ENCODE results near the gene CKAP4.
"Not testable (repeated sequence)": the region's sequence is repeated elsewhere in the genome, so short reads cannot be mapped to it uniquely, and the experiment has no call there.

Gene CKAP4

DNA sequence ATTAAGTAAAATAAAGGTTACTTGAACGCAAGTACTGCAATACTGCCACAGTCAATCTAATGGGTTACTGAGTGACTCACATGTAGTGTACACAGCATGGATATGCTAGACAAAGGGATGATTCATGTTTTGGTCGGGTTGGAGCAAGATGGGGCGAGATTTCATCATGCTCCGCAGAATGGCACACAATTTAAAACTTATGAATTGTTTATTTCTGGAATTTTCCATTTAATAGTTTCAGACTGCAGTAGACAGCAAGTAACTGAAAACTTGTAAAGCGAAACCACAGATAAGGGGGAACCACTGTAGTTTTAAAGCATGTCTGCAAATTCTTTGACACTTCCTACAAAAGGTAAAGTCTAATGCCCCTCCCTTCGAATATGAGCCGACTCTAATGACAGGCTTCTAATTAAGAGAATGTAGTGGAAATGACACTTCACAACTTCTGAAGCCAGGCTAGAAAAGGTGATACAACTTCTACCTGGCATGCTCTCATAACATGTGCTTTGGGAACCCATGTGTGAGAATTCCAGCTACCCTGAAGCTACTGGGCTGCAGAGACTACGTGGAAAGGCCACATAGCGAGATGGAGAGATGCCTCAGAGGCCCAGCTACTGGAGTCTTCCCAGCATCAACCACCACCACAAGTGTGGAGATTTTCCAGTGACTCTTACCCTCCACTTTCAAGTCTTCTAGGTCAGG is 40.8 kb upstream of the CKAP4 start:
- Histone ChIP-seq H3K4me3 (ENCODE audit: insufficient read depth, low read length, poor library complexity, severe bottlenecking) (no peak overlapping the region), H3K9me2 (replicated peaks; ENCODE audit: insufficient read depth, low read length) (no peaks in the 10 kb centered on the region), H4K20me1 (ENCODE audit: low read depth, low read length) (no peaks in the 10 kb centered on the region), H3K27me3 (ENCODE audit: low read length) (no peaks in the 10 kb centered on the region; the same call in 1 of the 2 replicates), H3F3A (ENCODE audit: insufficient read depth) (no peaks in the 10 kb centered on the region), H3K9me3 (ENCODE audit: insufficient read depth, low read length) (no peaks in the 10 kb centered on the region), H3K79me2 (ENCODE audit: insufficient read depth, low read length) (no peaks in the 10 kb centered on the region), H3K9ac (ENCODE audit: low read length) (no peak overlapping the region), H3K36me3 (ENCODE audit: low read length) (no peaks in the 10 kb centered on the region), H3K27ac (ENCODE audit: low read depth, low read length) (no peak overlapping the region), H3K4me2 (ENCODE audit: low read depth, low read length, poor library complexity, severe bottlenecking) (no peak overlapping the region), H2AFZ (ENCODE audit: low read depth, low read length, severe bottlenecking) (no peak overlapping the region)
- TF ChIP-seq EZH2phosphoT487 (conservative IDR thresholded peaks at IDR 0.05; ENCODE audit: low read length) = no peak
- TF ChIP-seq, protein P1, sequence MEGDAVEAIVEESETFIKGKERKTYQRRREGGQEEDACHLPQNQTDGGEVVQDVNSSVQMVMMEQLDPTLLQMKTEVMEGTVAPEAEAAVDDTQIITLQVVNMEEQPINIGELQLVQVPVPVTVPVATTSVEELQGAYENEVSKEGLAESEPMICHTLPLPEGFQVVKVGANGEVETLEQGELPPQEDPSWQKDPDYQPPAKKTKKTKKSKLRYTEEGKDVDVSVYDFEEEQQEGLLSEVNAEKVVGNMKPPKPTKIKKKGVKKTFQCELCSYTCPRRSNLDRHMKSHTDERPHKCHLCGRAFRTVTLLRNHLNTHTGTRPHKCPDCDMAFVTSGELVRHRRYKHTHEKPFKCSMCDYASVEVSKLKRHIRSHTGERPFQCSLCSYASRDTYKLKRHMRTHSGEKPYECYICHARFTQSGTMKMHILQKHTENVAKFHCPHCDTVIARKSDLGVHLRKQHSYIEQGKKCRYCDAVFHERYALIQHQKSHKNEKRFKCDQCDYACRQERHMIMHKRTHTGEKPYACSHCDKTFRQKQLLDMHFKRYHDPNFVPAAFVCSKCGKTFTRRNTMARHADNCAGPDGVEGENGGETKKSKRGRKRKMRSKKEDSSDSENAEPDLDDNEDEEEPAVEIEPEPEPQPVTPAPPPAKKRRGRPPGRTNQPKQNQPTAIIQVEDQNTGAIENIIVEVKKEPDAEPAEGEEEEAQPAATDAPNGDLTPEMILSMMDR (IDR thresholded peaks at IDR 0.05; ENCODE audit: insufficient read depth, low read length, poor library complexity, severe bottlenecking) = no peak

DNA sequence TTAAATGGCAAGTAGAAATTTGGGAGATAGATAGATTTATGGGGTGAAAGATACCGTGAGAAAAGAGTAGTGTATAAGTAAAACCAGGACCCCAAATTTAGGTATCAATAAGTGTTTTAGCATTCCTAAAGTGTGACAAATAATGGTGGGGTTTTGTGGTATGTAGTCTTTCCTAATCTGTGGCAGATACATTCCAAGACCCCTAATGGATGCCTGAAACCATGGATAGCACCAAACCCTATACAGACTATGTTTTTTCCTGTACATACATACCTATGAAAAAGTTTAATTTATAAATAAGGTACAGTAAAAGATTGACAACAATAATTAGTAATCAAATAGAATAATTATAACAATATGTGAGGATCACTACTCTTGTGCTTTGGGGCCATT is 40.3 kb upstream of the CKAP4 start:
- TF ChIP-seq EZH2phosphoT487 (conservative IDR thresholded peaks at IDR 0.05; ENCODE audit: low read length) = no peak
- TF ChIP-seq, protein P1 (IDR thresholded peaks at IDR 0.05; ENCODE audit: insufficient read depth, low read length, poor library complexity, severe bottlenecking) = no peak
- no peak overlapping the region for H3K27ac ChIP-seq (ENCODE audit: low read depth, low read length)
- no peaks in the 10 kb centered on the region for H4K20me1 ChIP-seq (ENCODE audit: low read depth, low read length)
- H3K9ac ChIP-seq (ENCODE audit: low read length) = no peak overlapping the region
- H3K9me3 ChIP-seq (ENCODE audit: insufficient read depth, low read length) = no peaks in the 10 kb centered on the region
- no peaks in the 10 kb centered on the region for H3F3A ChIP-seq (ENCODE audit: insufficient read depth)
- H3K4me3 ChIP-seq (ENCODE audit: insufficient read depth, low read length, poor library complexity, severe bottlenecking) = no peak overlapping the region
- no peaks in the 10 kb centered on the region for H3K79me2 ChIP-seq (ENCODE audit: insufficient read depth, low read length)
- H3K4me2 ChIP-seq (ENCODE audit: low read depth, low read length, poor library complexity, severe bottlenecking) = no peak overlapping the region
- H3K9me2 ChIP-seq (replicated peaks; ENCODE audit: insufficient read depth, low read length) = no peaks in the 10 kb centered on the region
- H2AFZ ChIP-seq (ENCODE audit: low read depth, low read length, severe bottlenecking) = no peak overlapping the region
- H3K27me3 ChIP-seq (ENCODE audit: low read length) = no peaks in the 10 kb centered on the region; the same call in 1 of the 2 replicates
- no peaks in the 10 kb centered on the region for H3K36me3 ChIP-seq (ENCODE audit: low read length)

DNA sequence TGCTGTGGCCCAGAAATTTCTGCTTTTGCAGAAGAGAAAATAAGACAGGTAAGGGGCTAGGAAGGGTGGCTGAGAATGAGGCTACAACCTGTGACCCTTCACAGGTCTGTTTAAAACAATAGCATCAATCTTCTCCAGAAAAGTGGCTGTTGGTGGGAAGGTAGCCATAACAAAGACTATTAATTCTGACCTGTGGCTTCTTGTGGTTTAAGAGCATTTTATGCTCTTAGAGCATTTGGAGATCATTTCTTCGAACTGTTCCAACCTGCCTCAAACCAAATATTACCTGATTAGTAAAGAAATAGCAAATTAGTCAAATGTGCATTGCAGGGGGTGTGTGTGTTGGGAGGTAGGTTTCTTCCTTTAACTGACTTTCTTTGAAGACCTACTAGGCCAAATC is 39.5 kb upstream of the CKAP4 start:
- H3K4me3 ChIP-seq (ENCODE audit: insufficient read depth, low read length, poor library complexity, severe bottlenecking) = no peak overlapping the region
- H2AFZ ChIP-seq (ENCODE audit: low read depth, low read length, severe bottlenecking) = no peak overlapping the region
- H3K27me3 ChIP-seq (ENCODE audit: low read length) = no peaks in the 10 kb centered on the region
- TF ChIP-seq, protein P1 (IDR thresholded peaks at IDR 0.05; ENCODE audit: insufficient read depth, low read length, poor library complexity, severe bottlenecking) = no peak
- TF ChIP-seq EZH2phosphoT487 (conservative IDR thresholded peaks at IDR 0.05; ENCODE audit: low read length) = no peak
- H3K27ac ChIP-seq (ENCODE audit: low read depth, low read length) = no peak overlapping the region
- H3K4me2 ChIP-seq (ENCODE audit: low read depth, low read length, poor library complexity, severe bottlenecking) = no peak overlapping the region
- H3K9ac ChIP-seq (ENCODE audit: low read length) = no peak overlapping the region
- no peaks in the 10 kb centered on the region for H3K79me2 ChIP-seq (ENCODE audit: insufficient read depth, low read length)
- no peaks in the 10 kb centered on the region for H4K20me1 ChIP-seq (ENCODE audit: low read depth, low read length)
- no peaks in the 10 kb centered on the region for H3F3A ChIP-seq (ENCODE audit: insufficient read depth)
- H3K9me2 ChIP-seq (replicated peaks; ENCODE audit: insufficient read depth, low read length) = no peaks in the 10 kb centered on the region
- no peaks in the 10 kb centered on the region for H3K36me3 ChIP-seq (ENCODE audit: low read length)
- no peaks in the 10 kb centered on the region for H3K9me3 ChIP-seq (ENCODE audit: insufficient read depth, low read length)

DNA sequence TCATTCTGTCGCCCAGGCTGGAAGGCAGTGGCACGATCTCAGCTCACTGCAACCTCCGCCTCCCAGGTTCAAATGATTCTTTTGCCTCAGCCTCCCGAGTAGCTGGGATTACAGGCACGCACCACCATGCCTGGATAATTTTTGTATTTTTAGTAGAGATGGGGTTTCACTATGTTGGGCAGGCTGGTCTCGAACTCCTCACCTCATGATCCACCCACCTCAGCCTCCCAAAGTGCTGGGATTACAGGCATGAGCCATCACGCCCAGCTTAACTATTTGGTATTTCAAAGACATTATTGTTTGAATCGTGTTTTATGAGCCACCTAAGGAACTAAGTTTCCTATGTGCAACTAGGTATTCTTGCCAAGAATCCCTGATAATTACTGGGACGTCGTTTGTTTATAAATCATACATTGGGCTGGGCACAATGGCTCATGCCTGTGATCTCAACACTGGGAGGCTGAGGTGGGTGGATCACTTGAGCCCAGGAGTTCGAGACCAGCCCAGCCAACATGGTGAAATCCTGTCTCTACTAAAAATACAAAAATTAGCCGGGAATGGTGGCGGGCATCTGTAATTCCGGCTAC is 38.8 kb upstream of the CKAP4 start:
- not testable (repeated sequence) for H3K27ac ChIP-seq (ENCODE audit: low read depth, low read length); H3K36me3 ChIP-seq (ENCODE audit: low read length); H3K4me2 ChIP-seq (ENCODE audit: low read depth, low read length, poor library complexity, severe bottlenecking)

More for the DNA sequence above, 38.8 kb upstream of the CKAP4 start:
- H3K27me3 ChIP-seq (ENCODE audit: low read length); H4K20me1 ChIP-seq (ENCODE audit: low read depth, low read length); H3K9me3 ChIP-seq (ENCODE audit: insufficient read depth, low read length); H3K4me3 ChIP-seq (ENCODE audit: insufficient read depth, low read length, poor library complexity, severe bottlenecking); H3F3A ChIP-seq (ENCODE audit: insufficient read depth); H2AFZ ChIP-seq (ENCODE audit: low read depth, low read length, severe bottlenecking); H3K9me2 ChIP-seq (replicated peaks; ENCODE audit: insufficient read depth, low read length); H3K9ac ChIP-seq (ENCODE audit: low read length); H3K79me2 ChIP-seq (ENCODE audit: insufficient read depth, low read length): not testable (repeated sequence)

Data from SU-DHL-6 (cell line).